LNCaP clone FGC (cell line): ENCODE results near the gene LRRC27.

Experiments used
- DNase-seq: peaks from one replicate; pipeline ENCODE4 v3.0.0-alpha.2; 2011; ENCODE audit warnings: low read depth
- H3K4me3 ChIP-seq: 2 replicates; pipeline ENCODE4 v1.5.1; 2011; ENCODE audit warnings: mild to moderate bottlenecking, low read depth, low read length, control low read depth
- TF ChIP-seq, protein P1 (sequence below): IDR thresholded peaks from 2 replicates; pipeline ENCODE4 v1.5.1; 2012; ENCODE audit warnings: mild to moderate bottlenecking; ENCODE audit not compliant: control insufficient read depth, insufficient read depth; ENCODE audit errors: extremely low read depth

Gene LRRC27

DNA sequence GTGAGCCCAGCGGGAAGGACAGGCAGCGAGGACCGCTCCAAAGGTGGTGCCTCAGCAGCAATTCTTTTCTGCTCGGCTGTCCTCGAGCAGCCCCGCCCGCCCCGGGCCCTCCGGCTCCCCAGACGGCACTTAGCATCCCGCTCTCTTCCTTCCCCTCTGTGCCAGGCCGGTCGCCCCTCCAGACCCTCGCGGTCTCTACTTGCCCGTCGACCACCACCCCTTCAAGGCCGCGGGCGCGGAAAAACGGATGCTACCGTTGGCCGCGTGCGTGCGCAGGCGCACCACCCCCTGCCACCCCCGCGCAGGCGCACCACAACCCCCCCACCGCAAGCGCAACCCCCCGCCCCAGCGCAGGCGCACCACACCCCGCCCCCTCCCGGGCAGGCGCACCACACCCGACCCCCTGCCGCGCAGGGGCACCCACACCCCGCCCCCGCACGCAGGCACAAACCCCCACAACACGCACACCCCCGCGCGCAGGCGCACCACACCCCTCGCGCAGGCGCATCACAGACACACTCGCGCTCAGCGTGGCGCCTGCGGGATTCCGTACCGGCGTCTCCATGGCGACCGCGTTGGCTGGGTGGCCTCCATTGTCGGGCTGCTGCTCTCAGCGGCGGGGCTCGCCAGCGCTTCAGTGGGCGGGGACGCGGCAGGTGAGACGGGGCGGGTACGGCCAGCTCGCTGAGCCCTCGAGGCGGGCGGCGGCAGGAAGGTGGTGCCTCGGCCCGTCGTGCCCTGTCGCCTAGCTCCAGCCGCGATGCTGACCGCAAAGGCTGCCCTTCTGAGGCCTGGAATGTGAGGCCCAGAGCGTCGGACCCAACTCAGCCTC is at the start of gene LRRC27:
LRRC27 (plus strand) TSS at position 593 of the 832 bp plus-strand sequence. CDS start 1,332 bp downstream, outside the sequence.
- H3K4me3 ChIP-seq: peak within 1 kb of the TSS; percentile 99
- TF ChIP-seq, protein P1, sequence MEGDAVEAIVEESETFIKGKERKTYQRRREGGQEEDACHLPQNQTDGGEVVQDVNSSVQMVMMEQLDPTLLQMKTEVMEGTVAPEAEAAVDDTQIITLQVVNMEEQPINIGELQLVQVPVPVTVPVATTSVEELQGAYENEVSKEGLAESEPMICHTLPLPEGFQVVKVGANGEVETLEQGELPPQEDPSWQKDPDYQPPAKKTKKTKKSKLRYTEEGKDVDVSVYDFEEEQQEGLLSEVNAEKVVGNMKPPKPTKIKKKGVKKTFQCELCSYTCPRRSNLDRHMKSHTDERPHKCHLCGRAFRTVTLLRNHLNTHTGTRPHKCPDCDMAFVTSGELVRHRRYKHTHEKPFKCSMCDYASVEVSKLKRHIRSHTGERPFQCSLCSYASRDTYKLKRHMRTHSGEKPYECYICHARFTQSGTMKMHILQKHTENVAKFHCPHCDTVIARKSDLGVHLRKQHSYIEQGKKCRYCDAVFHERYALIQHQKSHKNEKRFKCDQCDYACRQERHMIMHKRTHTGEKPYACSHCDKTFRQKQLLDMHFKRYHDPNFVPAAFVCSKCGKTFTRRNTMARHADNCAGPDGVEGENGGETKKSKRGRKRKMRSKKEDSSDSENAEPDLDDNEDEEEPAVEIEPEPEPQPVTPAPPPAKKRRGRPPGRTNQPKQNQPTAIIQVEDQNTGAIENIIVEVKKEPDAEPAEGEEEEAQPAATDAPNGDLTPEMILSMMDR: no peak
- DNase-seq: peak; percentile 90

DNA sequence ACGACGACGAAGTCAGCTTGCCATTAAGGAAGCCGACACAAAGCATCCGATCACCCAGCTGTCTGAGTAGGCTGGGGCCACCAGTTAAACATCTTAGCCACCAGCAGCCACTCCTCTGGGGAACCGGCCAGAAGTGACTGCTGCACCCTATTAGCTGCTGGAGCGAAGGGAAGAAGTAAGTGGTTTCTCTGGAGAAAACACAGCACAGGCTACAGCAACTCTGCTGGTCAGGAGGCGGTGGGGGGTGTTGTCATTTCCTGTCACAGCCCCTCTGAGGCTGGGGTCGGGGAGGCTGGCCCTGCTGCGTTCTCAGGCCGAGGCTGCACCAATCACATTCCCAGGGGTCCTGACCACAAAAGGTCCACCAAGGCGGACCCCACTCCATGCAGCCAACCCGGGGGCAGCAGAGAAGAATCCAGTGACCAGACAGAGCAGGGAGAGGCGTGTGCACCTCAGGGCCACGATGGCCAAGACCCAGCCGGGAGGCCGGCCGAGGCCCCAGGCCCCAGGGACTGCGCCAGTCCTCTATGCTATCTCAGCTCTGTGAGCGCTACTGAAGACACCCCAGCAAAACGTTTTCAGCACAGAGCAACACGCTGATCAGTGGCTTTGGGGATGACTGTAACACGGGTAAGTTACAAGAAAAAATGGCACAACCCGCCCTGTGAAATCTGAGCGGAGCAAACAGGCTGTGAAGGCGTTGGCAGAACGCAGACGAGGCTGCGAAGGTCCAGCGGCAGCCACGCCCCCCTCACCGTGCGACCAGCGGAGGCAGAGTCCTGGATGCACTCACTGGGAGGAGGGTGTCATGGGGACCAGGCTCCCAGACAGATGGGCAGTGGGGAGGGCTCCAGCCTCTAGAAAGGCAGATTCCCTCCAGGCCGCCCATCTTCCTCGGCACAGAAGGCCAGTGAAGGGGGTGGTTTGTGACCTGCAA is 49.1 kb upstream of the LRRC27 start:
- no peak overlapping the region for H3K4me3 ChIP-seq
- TF ChIP-seq, protein P1: no peak
- DNase-seq: no peak

GRCh38 chr10:132283604-132284382 is 48.2 kb upstream of the LRRC27 start:
- no peak overlapping the region for H3K4me3 ChIP-seq
- TF ChIP-seq, protein P1: no peak
- no peak for DNase-seq

DNA sequence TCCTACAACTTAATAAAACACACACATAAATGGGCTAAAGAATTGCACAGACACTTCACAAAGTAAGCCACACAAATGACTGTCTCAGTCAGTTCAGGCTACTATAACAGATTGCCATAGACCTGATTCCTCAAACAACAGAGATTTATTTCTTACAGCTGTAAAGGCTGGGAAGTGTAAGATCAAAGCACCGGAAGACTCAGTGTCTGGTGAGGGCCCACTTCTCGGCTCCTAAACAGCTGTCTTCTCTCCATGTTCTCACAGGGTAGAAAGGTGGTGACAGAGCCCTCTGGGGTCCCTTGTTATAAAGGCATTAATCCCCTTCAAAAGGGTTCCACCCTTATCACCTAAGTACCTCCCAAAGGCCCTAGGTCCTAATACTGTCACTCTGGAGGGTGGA is 42.6 kb upstream of the LRRC27 start:
- no peak overlapping the region for H3K4me3 ChIP-seq
- TF ChIP-seq, protein P1: no peak
- no peak for DNase-seq

DNA sequence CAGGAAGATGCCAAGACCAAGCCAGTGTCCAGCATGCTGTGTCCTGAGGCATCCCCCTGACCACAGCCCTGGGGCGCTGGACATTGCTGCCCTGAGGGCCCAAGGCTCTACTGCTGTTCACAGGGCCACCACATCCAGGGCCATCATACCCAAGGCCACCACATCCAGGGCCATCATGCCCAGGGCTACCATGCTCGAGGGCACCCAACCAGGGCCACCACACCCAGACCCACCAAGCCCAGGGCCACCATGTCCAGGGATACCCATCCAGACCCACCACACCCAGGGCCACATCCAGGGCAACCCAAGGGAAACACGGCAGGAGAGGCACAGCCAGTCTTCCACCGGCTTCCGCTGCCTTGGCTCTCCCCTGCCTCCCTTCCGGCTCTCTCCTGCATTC is 41.4 kb upstream of the LRRC27 start:
- no peak for DNase-seq
- no peak overlapping the region for H3K4me3 ChIP-seq
- TF ChIP-seq, protein P1: no peak

DNA sequence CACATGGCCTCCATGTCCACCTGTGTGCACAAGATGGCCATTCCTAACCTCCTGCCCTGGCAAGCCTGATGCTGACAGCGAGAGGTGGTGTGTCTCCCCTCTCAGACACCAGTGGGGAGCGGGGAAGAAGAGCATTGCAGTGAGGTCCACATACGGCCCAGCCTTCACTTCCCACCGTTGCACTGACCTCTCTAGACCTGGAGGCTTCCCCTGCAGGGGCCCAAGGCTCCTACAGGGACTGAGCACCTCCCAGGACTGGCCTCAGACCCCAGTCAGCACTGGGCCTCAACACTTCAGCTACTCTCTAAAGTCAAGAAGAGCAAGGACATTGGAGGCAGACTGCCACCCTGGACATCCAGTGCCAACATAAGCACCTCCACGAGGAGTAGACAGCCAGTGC is 40.2 kb upstream of the LRRC27 start:
- no peak for DNase-seq
- H3K4me3 ChIP-seq: no peak overlapping the region
- TF ChIP-seq, protein P1: no peak
